NB4 (cell line): ENCODE data around the gene ZNF609.

ENCODE experiments used
- POLR2A ChIP-seq: IDR thresholded peaks from 2 replicates; pipeline ENCODE4 v1.6.1; 2011; ENCODE audit warnings: mild to moderate bottlenecking; ENCODE audit not compliant: insufficient read length; ENCODE audit errors: extremely low read depth
- TF ChIP-seq, protein P1 (sequence below): IDR thresholded peaks from one replicate; pipeline ENCODE4 v1.5.1; 2012; ENCODE audit warnings: low read depth, low read length

DNA sequence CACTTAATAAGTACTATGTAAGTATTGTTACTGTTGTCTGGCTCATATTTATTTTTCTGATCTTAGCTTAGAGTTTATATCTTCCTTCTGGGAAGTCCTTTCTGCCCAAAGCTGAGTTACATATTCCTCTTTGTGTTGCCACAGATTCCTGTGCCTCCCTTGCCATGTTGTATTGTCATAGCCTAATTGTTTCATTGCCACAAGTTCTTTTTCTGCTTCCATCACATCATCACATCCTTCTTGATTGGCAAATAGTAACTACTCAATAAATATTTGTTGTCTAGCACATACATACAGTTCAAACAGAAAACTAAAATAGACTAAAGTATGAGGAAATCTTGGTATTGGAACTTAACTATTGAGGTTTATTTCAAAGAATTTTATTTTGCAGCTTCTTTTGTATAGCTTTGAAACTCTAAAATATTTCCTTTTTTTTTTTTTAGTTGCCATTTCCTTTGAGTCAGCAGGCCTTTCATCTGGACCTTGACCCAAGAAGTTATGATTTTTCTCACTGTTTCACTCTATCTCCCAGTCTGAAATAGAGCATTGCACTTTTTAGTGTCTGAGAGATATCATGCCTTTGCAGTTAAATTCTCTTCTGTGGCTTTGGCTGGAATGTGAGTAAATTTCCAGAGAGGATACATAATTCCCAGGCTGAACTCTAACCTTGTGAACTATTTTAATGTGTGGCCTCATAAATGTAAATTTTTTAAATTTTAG, 98.2 kb downstream of the ZNF609 start:
- TF ChIP-seq POLR2A = no peak
- TF ChIP-seq, protein P1, sequence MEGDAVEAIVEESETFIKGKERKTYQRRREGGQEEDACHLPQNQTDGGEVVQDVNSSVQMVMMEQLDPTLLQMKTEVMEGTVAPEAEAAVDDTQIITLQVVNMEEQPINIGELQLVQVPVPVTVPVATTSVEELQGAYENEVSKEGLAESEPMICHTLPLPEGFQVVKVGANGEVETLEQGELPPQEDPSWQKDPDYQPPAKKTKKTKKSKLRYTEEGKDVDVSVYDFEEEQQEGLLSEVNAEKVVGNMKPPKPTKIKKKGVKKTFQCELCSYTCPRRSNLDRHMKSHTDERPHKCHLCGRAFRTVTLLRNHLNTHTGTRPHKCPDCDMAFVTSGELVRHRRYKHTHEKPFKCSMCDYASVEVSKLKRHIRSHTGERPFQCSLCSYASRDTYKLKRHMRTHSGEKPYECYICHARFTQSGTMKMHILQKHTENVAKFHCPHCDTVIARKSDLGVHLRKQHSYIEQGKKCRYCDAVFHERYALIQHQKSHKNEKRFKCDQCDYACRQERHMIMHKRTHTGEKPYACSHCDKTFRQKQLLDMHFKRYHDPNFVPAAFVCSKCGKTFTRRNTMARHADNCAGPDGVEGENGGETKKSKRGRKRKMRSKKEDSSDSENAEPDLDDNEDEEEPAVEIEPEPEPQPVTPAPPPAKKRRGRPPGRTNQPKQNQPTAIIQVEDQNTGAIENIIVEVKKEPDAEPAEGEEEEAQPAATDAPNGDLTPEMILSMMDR = no peak
